Esophagus muscularis mucosa (tissue), 4 donors: ENCODE results near the gene COL2A1. TPM values are rescaled to one million over a fixed set of nuclear protein-coding genes. Genes with fewer than 3 reads are reported as not detected.
A peak's percentile ranks its signal among the peaks of the same experiment; 100 is the strongest.

Source experiments
- DNase-seq: peaks from one replicate; pipeline ENCODE4 v3.0.0-alpha.2; 2017; ENCODE audit errors: extremely low spot score
- H3K27ac ChIP-seq, 4 donors: fragments of 200-600 bp; sonication (generic); replicated peaks in 1 of 4; 1 replicate in 3 of 4; 2 replicates in 1 of 4; pipeline ENCODE4 v1.5.1; 2016 to 2019; ENCODE audit warnings: mild to moderate bottlenecking in 1 of 4
- H3K27me3 ChIP-seq, 4 donors: fragments of 200-600 bp; sonication (generic); one replicate each; pipeline versions ENCODE4 v1.5.1 to v1.6.0; 2016 to 2019
- H3K36me3 ChIP-seq, 4 donors: fragments of 200-600 bp; sonication (generic); one replicate each; pipeline ENCODE4 v1.5.1; 2016 to 2019
- H3K4me1 ChIP-seq, 4 donors: fragments of 200-600 bp; sonication (generic); one replicate each; pipeline ENCODE4 v1.5.1; 2016 to 2019
- H3K4me3 ChIP-seq, 4 donors: fragments of 200-600 bp; sonication (generic); 1 replicate in 2 of 4; 2 replicates in 2 of 4; pipeline ENCODE4 v1.5.1; 2016 to 2019; ENCODE audit warnings: mild to moderate bottlenecking in 4 of 4, moderate library complexity in 1 of 4
- H3K9me3 ChIP-seq, 4 donors: fragments of 200-600 bp; sonication (generic); 1 replicate in 3 of 4; 2 replicates in 1 of 4; pipeline ENCODE4 v1.5.1; 2016 to 2019
- CTCF ChIP-seq, 3 experiments: fragments of 200-600 bp in 2 of 3; fragments of 450-650 bp in 1 of 3; sonication (generic) in 2 of 3; IDR thresholded peaks; one replicate each; pipeline ENCODE4 v1.5.1; 2017 to 2019; ENCODE audit warnings: antibody characterized with exemption in 3 of 3, mild to moderate bottlenecking in 2 of 3, moderate library complexity in 1 of 3
- EP300 ChIP-seq: sonication (generic); formaldehyde crosslinking; IDR thresholded peaks from one replicate; pipeline ENCODE4 v1.6.1; 2017; ENCODE audit warnings: antibody characterized with exemption
- POLR2A ChIP-seq: fragments of 450-650 bp; IDR thresholded peaks from one replicate; pipeline ENCODE4 v1.6.1; 2017; ENCODE audit warnings: antibody characterized with exemption, moderate library complexity, mild to moderate bottlenecking, low read depth
- POLR2AphosphoS5 ChIP-seq, 2 donors: sonication (generic); formaldehyde crosslinking; IDR thresholded peaks; one replicate each; pipeline ENCODE4 v1.6.1; 2017; ENCODE audit warnings: antibody characterized with exemption in 2 of 2
- whole genome bisulfite sequencing: methylation state at CpG from one replicate; pipeline ENCODE4 v1.1.5; 2018; 5-methylcytosine and 5-hydroxymethylcytosine counted together
- intact Hi-C: fragments of 100-400 bp; cut with DNase I; formaldehyde crosslinking; loops from one replicate; pipeline ENCODE4 v1.15.1; 2023
- total RNA-seq, 4 donors: library from RNA; depleted of rRNA; stranded (reverse); fragments of >200 nt; gene quantifications; one replicate each; pipeline versions ENCODE4 v1.1.0 to v1.2.1, GENCODE V29; 2016

COL2A1 gene
- total RNA-seq, 4 donors from 2014 or later: not detected

GRCh38 chr12:47941871-47942613, 62.2 kb downstream of the COL2A1 start:
- H3K27me3 ChIP-seq: peaks cover 0 to 36% (median 9%) of the 10 kb centered on the region in 4 donors
- intact Hi-C loops: no loop called here
- H3K4me1 ChIP-seq: peaks cover 0 to 10% (median 3%) of the 10 kb centered on the region in 4 donors
- H3K4me3 ChIP-seq: no peak overlapping the region
- no peaks in the 10 kb centered on the region for H3K36me3 ChIP-seq
- TF ChIP-seq EP300 (no peak), CTCF (IDR thresholded peaks at IDR 0.05) (peak in 1 of 3 experiments; percentile 31), POLR2A (no peak)
- DNase-seq: no peak
- H3K27ac ChIP-seq: no peak overlapping the region
- 31% methylated on average over 33 of the region's 40 CpGs for WGBS
- no peaks in the 10 kb centered on the region for H3K9me3 ChIP-seq

GRCh38 chr12:47941475-47941780, 62.8 kb downstream of the COL2A1 start:
- TF ChIP-seq CTCF (IDR thresholded peaks at IDR 0.05) (no peak), EP300 (no peak), POLR2AphosphoS5 (IDR thresholded peaks at IDR 0.05) (no peak), POLR2A (no peak)
- intact Hi-C loops: no loop called here
- 86% methylated on average over 9 of the region's 9 CpGs for WGBS

GRCh38 chr12:47940773-47941474, 63.4 kb downstream of the COL2A1 start:
- H3K9me3 ChIP-seq: no peaks in the 10 kb centered on the region
- 92% methylated on average over 10 of the region's 10 CpGs for WGBS
- H3K4me3 ChIP-seq: no peak overlapping the region
- TF ChIP-seq EP300: no peak
- no peak for TF ChIP-seq POLR2AphosphoS5 (IDR thresholded peaks at IDR 0.05)
- TF ChIP-seq POLR2A: no peak
- no peak for TF ChIP-seq CTCF (IDR thresholded peaks at IDR 0.05)
- no peak for DNase-seq
- intact Hi-C loops: no loop called here
- no peaks in the 10 kb centered on the region for H3K36me3 ChIP-seq
- no peak overlapping the region for H3K27ac ChIP-seq
- peaks cover 0 to 36% (median 9%) of the 10 kb centered on the region in 4 donors for H3K27me3 ChIP-seq
- peaks cover 0 to 7% (median 2%) of the 10 kb centered on the region in 4 donors for H3K4me1 ChIP-seq

More at GRCh38 chr12:47941475-47941780, 62.8 kb downstream of the COL2A1 start:
- Histone ChIP-seq H3K27me3 (peaks cover 0 to 36% (median 9%) of the 10 kb centered on the region in 4 donors), H3K27ac (no peak overlapping the region), H3K4me1 (peaks cover 0 to 7% (median 2%) of the 10 kb centered on the region in 4 donors), H3K9me3 (no peaks in the 10 kb centered on the region), H3K36me3 (no peaks in the 10 kb centered on the region), H3K4me3 (no peak overlapping the region)
- DNase-seq: no peak

GRCh38 chr12:47939009-47939601, 65.2 kb downstream of the COL2A1 start:
- no peak overlapping the region for H3K27ac ChIP-seq
- no peak for DNase-seq

More at GRCh38 chr12:47939009-47939601, 65.2 kb downstream of the COL2A1 start:
- Histone ChIP-seq H3K27me3 (peaks cover 0 to 36% (median 9%) of the 10 kb centered on the region in 4 donors), H3K4me1 (peaks cover 4 to 11% (median 7%) of the 10 kb centered on the region in 4 donors), H3K36me3 (no peaks in the 10 kb centered on the region), H3K4me3 (no peak overlapping the region), H3K9me3 (no peaks in the 10 kb centered on the region)
- 88% methylated on average over 6 of the region's 6 CpGs for WGBS
- intact Hi-C loops: no loop called here
- TF ChIP-seq POLR2A (no peak), CTCF (IDR thresholded peaks at IDR 0.05) (no peak), POLR2AphosphoS5 (IDR thresholded peaks at IDR 0.05) (no peak), EP300 (no peak)
